ENCODE data around the gene TBC1D14.
"Not testable (repeated sequence)": the region's sequence is repeated elsewhere in the genome, so short reads cannot be mapped to it uniquely, and the experiment has no call there.

Gene TBC1D14

DNA sequence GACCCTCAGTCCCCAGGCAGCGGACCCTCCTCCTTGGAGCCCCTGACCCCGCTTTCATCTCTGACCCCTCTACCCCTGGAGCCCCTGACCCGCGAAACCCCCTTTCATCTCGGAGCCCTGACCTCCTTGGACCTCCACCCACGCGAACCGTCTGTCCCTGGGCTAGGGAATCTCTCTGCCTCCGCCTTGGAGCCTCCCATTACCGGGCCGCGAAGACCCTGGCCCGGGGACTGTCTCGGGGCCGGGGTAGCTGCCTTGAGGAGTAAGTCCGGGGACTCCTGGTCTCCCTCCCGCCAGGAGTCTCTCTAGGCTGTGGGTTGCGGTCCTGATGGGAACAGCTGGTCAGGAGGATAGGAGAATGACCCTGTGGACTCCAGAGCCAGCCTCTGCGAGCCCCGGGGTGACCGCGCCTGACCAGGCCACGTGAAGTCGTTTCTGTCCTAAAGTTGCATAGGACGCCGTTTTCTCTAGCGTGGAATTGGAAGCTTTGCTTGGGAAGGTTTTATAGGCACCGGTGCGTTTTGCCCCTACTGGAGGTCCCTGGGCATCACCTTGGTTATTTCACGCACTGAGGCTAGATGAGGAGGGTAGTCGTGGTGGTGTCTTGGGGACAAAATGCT is 824 bp downstream of the TBC1D14 start:
- DNase-seq (ENCODE audit: low read depth): no peak

GRCh38 chr4:6910960-6911874 is 1.6 kb downstream of the TBC1D14 start:
- DNase-seq (ENCODE audit: low read depth): no peak

DNA sequence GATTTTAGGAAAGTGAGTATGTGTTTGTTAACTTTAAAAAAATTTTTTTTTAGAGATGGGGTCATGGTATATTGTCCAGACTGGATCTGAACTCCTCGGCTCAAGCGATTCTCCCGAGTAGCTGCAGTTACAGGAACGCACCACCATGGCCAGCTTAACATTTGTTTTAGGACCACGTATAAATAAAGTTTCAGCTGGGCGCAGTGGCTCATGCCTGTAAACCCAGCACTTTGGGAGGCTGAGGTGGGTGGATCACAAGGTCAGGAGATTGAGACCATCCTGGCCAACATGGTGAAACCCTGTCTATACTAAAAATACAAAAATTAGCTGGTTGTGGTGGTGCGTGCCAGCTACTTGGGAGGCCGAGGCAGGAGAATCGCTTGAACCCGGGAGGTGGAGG is 2.3 kb downstream of the TBC1D14 start:
- DNase-seq (ENCODE audit: low read depth): not testable (repeated sequence)

- no peak for DNase-seq (ENCODE audit: low read depth)
These were observed 2.8 kb downstream of the TBC1D14 start for GRCh38 chr4:6912441-6912840.

DNA sequence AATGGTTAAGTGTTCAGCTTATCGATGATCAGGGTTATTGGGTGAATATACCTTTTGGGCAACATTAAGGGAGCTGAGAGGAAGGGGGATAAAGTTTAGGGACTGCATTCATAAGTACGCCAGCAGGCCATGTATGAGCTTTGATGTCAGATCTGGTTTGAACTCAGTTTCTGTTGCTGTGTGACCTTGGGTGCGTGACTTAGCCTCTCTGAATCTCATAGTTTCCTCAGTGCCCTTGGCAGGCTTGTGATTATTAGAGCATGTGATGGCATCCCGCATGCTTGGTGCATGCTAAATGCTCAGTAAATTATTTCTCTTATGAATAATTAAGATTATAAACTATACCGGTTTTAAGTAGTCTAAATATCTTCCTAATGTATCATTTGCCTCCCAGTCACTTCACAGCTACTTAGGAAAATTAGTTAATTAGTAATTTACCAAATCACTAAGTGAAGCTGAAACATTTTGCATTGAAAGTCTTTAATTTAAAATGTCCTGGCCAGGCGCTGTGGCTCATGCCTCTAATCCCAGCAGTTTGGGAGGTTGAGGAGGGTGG is 3.8 kb downstream of the TBC1D14 start:
- no peak for DNase-seq (ENCODE audit: low read depth)

- DNase-seq (ENCODE audit: low read depth): no peak
These were observed 4.8 kb downstream of the TBC1D14 start for GRCh38 chr4:6914448-6914847.

GRCh38 chr4:6915041-6916005 is 5.7 kb downstream of the TBC1D14 start:
- no peak for DNase-seq (ENCODE audit: low read depth)

GRCh38 chr4:6916069-6916586 is 6.5 kb downstream of the TBC1D14 start:
- no peak for DNase-seq (ENCODE audit: low read depth)

DNA sequence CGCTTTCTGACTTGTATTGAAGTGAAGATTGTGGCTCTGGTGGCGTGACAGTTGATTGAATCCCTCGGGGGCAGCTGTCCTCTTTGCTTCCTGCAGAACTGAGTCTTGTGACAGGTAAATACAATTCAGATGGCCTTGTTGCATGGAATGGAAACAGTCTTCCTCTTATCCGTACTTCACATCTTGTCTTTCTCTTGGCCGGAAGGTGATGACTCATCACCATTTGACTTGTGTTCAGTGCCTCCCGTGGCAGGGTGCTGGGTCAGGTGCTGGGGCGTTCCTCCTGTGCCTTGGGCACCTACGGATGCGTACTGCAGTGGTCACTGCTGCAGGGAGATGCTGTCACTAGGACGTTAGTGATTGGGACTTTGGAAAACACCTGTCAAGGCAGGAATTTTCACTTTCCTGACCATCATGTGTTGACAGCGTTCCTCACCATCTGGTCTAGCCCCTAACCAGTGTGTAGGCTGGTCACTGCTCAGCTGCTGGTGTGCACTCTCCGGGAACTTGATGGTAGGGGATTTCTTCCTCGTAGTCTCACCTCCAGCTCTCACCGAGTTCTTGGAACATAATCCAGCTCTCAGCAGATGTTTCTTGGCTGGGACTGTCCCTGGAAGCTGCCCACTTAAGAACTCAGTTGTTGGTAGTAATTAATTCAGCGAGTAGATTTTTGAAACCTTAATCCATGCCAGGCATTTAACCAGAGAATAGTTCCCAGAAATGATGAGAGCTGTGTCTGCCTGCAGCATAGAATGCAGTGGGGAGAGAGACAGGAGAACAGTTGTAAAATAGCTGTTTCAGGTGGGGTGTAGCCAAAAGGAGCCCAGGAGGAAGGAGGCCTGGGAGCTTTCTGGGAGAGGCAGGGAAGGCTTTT is 7.2 kb downstream of the TBC1D14 start:
- DNase-seq (ENCODE audit: low read depth): no peak

DNA sequence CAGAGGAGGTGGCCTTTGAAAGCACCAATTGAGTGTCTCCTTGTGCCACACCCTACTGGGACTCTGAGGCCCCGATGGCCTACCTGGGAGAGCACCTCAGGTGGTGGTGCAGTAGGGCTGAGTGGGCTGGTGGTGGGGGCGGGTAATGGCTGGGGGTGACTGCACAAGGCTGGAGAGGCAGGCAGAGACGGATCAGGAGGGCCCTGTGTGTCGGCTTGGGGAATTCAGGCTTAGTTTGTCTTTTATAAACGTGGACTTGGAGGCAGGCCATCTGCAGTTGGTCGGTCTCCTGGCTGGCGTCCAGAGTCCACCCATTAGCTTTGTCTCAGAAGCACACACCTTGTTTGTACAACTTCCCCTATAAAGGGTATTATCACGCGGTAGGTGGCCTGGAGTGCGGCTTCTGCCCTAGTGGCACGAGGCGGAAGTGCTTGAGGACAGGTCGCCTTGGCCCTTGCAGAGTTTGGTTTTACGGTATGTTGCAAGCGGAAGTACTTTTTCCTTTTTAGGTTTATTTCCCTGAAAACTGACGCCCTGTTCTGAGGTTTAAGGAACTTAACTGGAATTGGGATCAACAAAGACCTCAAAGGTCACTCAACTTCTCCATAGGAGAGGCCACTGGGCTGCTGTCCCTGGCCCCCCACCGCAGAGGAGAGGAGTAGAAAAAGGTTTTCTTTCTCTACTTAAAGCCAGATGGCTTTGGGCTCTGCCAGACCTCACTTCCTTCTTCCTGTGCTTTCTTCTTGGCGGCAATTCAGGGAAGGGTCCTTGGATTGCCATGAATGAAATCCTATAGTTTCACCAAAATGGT is 8.0 kb downstream of the TBC1D14 start:
- no peak for DNase-seq (ENCODE audit: low read depth)

- no peak for DNase-seq (ENCODE audit: low read depth)
These were observed 8.7 kb downstream of the TBC1D14 start for GRCh38 chr4:6918338-6918737.

DNA sequence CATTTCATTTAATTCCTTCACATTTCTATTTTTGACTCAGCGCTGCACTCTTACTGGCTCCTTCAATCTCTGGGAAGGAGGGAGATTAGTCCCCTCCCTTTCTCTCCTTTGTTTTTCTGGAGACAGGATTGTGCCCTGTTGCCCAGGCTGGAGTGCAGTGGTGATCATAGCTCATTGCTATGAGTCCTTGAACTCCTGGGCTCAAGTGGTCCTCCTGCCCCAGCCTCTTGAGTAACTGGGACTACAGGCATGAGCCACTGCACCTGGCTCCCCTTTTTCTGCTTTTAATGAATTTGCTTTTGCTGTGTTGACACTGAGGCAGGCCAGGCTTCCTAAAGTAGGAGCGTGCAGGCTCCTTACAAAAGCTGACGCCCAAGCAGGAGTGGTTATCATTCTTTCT is 10.5 kb downstream of the TBC1D14 start:
- no peak for DNase-seq (ENCODE audit: low read depth)

DNA sequence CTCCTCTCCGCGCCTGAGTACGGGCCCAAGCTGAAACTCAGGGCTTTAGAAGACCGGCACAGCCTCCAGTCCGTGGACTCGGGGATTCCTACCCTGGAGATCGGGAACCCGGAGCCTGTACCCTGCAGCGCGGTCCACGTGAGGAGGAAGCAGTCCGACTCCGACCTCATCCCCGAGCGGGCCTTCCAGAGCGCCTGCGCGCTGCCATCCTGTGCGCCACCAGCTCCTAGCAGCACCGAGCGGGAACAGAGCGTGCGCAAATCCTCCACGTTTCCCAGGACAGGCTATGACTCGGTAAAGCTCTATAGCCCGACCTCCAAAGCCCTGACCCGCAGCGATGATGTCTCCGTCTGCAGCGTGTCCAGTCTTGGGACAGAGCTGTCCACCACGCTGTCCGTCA is 13.9 kb downstream of the TBC1D14 start:
- no peak for DNase-seq (ENCODE audit: low read depth)

DNA sequence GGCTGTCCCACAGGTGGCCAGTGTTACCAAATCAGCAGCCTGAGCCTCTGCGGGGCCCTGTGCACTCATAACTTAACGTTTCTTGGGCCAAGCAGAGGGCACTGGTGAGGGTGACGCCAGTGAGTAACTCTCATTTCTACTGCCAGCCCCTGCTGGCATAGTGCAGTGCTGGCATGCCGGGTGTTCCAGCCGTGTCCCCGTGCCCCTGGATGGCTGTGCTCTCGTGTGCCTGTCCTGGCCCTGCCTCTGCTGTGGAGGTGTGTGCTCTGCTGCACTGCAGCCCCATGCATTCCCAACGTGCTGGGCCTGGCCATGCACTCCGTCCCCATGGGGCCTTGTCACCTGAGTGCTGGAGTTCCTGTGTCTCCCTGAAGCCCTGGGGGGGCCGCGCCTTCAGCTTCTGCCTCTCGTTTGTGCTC is 14.7 kb downstream of the TBC1D14 start:
- DNase-seq (ENCODE audit: low read depth): no peak

DNA sequence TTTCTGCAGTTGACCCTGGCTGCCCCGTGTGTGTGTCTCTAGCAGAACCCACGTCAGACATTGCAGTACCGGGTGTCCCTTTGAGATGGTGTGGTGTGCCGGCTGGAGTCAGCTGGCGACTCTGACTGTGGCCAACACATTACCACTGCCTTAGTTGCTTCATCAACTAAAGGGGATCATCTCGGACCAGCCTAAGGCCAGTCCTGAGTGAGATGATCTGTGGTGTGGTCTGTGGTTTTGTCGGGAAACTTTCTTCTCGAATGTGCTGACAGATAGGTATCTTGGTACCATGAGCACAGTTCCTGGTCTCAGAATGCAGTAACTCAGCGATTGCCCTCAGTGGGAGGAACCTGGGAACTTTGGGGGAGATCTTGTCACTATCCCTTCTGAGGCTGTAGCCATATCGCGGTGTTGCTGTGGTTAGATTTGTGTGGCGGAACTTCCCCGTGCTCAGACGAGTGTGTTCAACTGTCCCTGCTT is 15.8 kb downstream of the TBC1D14 start:
- no peak for DNase-seq (ENCODE audit: low read depth)

DNA sequence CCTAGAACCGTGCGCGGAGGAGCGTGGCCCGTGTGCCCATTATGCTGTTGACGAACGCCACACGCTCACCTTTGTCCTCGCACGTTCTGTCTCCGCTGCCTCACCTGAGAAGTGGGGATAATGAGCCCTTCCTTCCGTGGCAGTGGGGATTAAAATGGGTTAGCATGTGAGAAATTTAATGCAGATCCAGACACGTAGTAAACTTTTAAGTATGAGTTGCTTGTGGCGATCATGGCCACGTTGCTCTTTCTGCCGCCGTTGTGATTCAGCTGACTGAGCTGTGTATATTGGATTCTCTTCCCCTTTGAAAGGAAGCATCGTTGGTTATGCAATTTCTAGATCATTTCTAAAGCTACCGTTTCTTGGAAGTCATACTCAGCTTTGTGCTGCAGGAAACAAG is 16.5 kb downstream of the TBC1D14 start:
- no peak for DNase-seq (ENCODE audit: low read depth)

- DNase-seq (ENCODE audit: low read depth): no peak
These were observed 17.3 kb downstream of the TBC1D14 start for GRCh38 chr4:6926681-6927478.

GRCh38 chr4:6928081-6928480 is 18.5 kb downstream of the TBC1D14 start:
- no peak for DNase-seq (ENCODE audit: low read depth)

DNA sequence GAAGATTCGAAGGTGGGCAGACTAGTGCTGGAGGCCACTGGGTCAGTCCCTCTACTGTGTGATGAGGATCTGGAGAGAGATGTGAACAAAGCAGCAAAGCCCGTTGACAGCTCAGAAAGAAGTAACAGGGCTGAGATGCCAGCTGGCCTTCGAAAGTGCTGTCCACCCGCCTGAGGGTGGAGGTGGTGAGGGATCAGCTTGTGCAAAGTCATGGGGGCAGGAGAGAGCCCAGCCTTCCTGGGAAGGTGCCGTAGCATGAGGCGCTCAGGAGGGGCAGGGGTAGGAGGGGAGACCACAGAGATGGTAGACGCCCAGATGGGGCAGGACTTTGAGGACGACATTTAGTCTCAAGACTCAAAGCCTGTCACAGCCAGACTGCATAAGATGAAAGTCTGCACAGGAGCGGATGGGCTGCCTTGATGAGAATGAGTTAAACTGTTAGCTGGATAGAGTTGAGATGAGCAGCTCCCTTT is 19.7 kb downstream of the TBC1D14 start:
- no peak for DNase-seq (ENCODE audit: low read depth)

All from activated gamma-delta T cell treated with anti-CD3 and anti-CD28 coated beads, Interleukin-2, amount 50 U/mL, for 16 hours (primary cell).